GM23338 (cell line): ENCODE results near the gene AKAP9. TPM values are rescaled to one million over a fixed set of nuclear protein-coding genes. Genes with fewer than 3 reads are reported as not detected.

Experiments
- ATAC-seq: fragments of 200-7000 bp; cut with Tn5 transposase; 3 replicates; pipeline ENCODE4 v1.9.1; 2020
- DNase-seq: peaks from one replicate; pipeline ENCODE4 v3.0.0-alpha.2; 2015; ENCODE audit warnings: low spot score
- H2AFZ ChIP-seq: fragments of 200-600 bp; sonication (generic); 2 replicates; pipeline ENCODE4 v1.8.0; 2016; ENCODE audit warnings: antibody characterized with exemption, mild to moderate bottlenecking, moderate library complexity
- H3F3A ChIP-seq: fragments of 200-600 bp; sonication (generic); replicated peaks from 2 replicates; pipeline ENCODE4 v1.8.0; 2017; ENCODE audit warnings: antibody characterized with exemption, mixed run types, low read depth
- H3K27ac ChIP-seq: fragments of 200-600 bp; sonication (generic); 2 replicates; pipeline ENCODE4 v1.6.1; 2016; ENCODE audit warnings: low read depth
- H3K27me3 ChIP-seq: fragments of 200-600 bp; sonication (generic); 2 replicates; pipeline ENCODE4 v1.8.0; 2016; ENCODE audit warnings: mild to moderate bottlenecking, mixed run types, moderate library complexity; ENCODE audit not compliant: insufficient read depth
- H3K36me3 ChIP-seq: fragments of 200-600 bp; sonication (generic); 2 replicates; pipeline ENCODE4 v1.8.0; 2016; ENCODE audit warnings: mild to moderate bottlenecking; ENCODE audit not compliant: insufficient read depth
- H3K4me1 ChIP-seq: fragments of 200-600 bp; sonication (generic); 2 replicates; pipeline ENCODE4 v1.8.0; 2016; ENCODE audit warnings: mild to moderate bottlenecking, moderate library complexity; ENCODE audit not compliant: insufficient read depth
- H3K4me2 ChIP-seq: fragments of 200-600 bp; sonication (generic); 2 replicates; pipeline ENCODE4 v1.7.1; 2017; ENCODE audit warnings: mixed run types
- H3K4me3 ChIP-seq: fragments of 200-600 bp; sonication (generic); 2 replicates; pipeline ENCODE4 v1.6.1; 2016; ENCODE audit warnings: mixed run types
- H3K79me2 ChIP-seq: fragments of 200-600 bp; sonication (generic); replicated peaks from 2 replicates; pipeline ENCODE4 v1.8.0; 2017; ENCODE audit warnings: mild to moderate bottlenecking; ENCODE audit not compliant: insufficient read depth
- H3K9me2 ChIP-seq: fragments of 200-600 bp; sonication (generic); 2 replicates; pipeline ENCODE4 v1.8.0; 2017; ENCODE audit not compliant: insufficient read depth
- H4K20me1 ChIP-seq: fragments of 200-600 bp; sonication (generic); replicated peaks from 2 replicates; pipeline ENCODE4 v1.8.0; 2017; ENCODE audit warnings: mild to moderate bottlenecking; ENCODE audit not compliant: insufficient read depth
- H3K27ac Mint-ChIP-seq: 2 replicates; pipeline ENCODE4 v1.8.0; 2020; ENCODE audit warnings: inconsistent platforms, mild to moderate bottlenecking, moderate library complexity, mixed read lengths
- H3K27me3 Mint-ChIP-seq: 3 replicates; pipeline ENCODE4 v1.8.0; 2022; ENCODE audit warnings: low read depth, mild to moderate bottlenecking, moderate library complexity, mixed read lengths, inconsistent platforms; ENCODE audit not compliant: insufficient read depth, poor library complexity
- H3K36me3 Mint-ChIP-seq: 3 replicates; pipeline ENCODE4 v1.8.0; 2021; ENCODE audit warnings: low read depth, mild to moderate bottlenecking, inconsistent platforms, moderate library complexity, mixed read lengths
- H3K4me1 Mint-ChIP-seq: 3 replicates; pipeline ENCODE4 v1.8.0; 2020; ENCODE audit warnings: mild to moderate bottlenecking, inconsistent platforms, mixed read lengths
- H3K4me3 Mint-ChIP-seq: 3 replicates; pipeline ENCODE4 v1.8.0; 2021; ENCODE audit warnings: moderate library complexity, mild to moderate bottlenecking, inconsistent platforms, mixed read lengths
- H3K9me3 Mint-ChIP-seq: 3 replicates; pipeline ENCODE4 v1.8.0; 2020; ENCODE audit warnings: moderate library complexity, mild to moderate bottlenecking, inconsistent platforms, mixed read lengths
- CREB1 ChIP-seq: fragments of 250-450 bp; sonication (Bioruptor Pico); IDR thresholded peaks from 2 replicates; pipeline ENCODE4 v1.5.0; 2020; ENCODE audit warnings: low read depth, mild to moderate bottlenecking, moderate library complexity
- CTCF ChIP-seq, 2 experiments: fragments of 200-600 bp in 1 of 2; sonication (generic) in 1 of 2; conservative IDR thresholded peaks; 2 replicates each; pipeline versions ENCODE4 v1.5.1 to v1.6.1; 2016 to 2017; ENCODE audit warnings: antibody characterized with exemption in 2 of 2, low read depth in 2 of 2, mild to moderate bottlenecking in 2 of 2, moderate library complexity in 1 of 2
- ETS1 ChIP-seq: IDR thresholded peaks from 2 replicates; pipeline ENCODE4 v1.6.1; 2016; ENCODE audit warnings: antibody characterized with exemption
- EZH2 ChIP-seq: fragments of 200-600 bp; sonication (generic); IDR thresholded peaks from one replicate; pipeline ENCODE4 v1.8.0; 2017; ENCODE audit warnings: antibody characterized with exemption, mild to moderate bottlenecking, low read depth; ENCODE audit not compliant: unreplicated experiment
- EZH2phosphoT487 ChIP-seq: fragments of 200-600 bp; sonication (generic); IDR thresholded peaks from one replicate; pipeline ENCODE4 v1.8.1; 2018; ENCODE audit warnings: antibody characterized with exemption; ENCODE audit not compliant: unreplicated experiment
- JUNB ChIP-seq: IDR thresholded peaks from one replicate; pipeline ENCODE4 v1.6.1; 2016; ENCODE audit warnings: antibody characterized with exemption; ENCODE audit not compliant: unreplicated experiment
- NANOG ChIP-seq: IDR thresholded peaks from 2 replicates; pipeline ENCODE4 v1.6.1; 2016; ENCODE audit warnings: antibody characterized with exemption, borderline replicate concordance
- POLR2AphosphoS5 ChIP-seq: IDR thresholded peaks from 2 replicates; pipeline ENCODE4 v1.6.1; 2016; ENCODE audit warnings: antibody characterized with exemption, low read depth
- REST ChIP-seq: IDR thresholded peaks from one replicate; pipeline ENCODE4 v1.6.1; 2018; ENCODE audit warnings: antibody characterized with exemption; ENCODE audit not compliant: unreplicated experiment
- STAT1 ChIP-seq: IDR thresholded peaks from one replicate; pipeline ENCODE4 v1.6.1; 2016; ENCODE audit warnings: antibody characterized with exemption; ENCODE audit not compliant: unreplicated experiment
- ZNF114 ChIP-seq: fragments of 250-450 bp; sonication (Bioruptor Pico); IDR thresholded peaks from 2 replicates; pipeline ENCODE4 v1.5.0; 2020; ENCODE audit warnings: mild to moderate bottlenecking, moderate library complexity
- ZNF331 ChIP-seq: fragments of 250-450 bp; sonication (Bioruptor Pico); IDR thresholded peaks from 2 replicates; pipeline ENCODE4 v1.5.0; 2020; ENCODE audit warnings: low read depth, mild to moderate bottlenecking, moderate library complexity
- ZNF462 ChIP-seq: fragments of 250-450 bp; sonication (Bioruptor Pico); IDR thresholded peaks from 2 replicates; pipeline ENCODE4 v1.5.0; 2020; ENCODE audit warnings: mild to moderate bottlenecking, moderate library complexity
- polyA plus RNA-seq: library from polyadenylated mRNA; unstranded; fragments of >200 nt; fragmentation: Nextera tagmentation; extraction: Ambion mirVana; gene quantifications from 2 replicates; pipeline ENCODE4 v1.2.1, GENCODE V29; 2016
- total RNA-seq: library from RNA; depleted of rRNA; stranded (reverse); fragments of >200 nt; shearing (Covaris generic); gene quantifications from 2 replicates; pipeline ENCODE4 v1.2.3, GENCODE V29; 2014

AKAP9 gene
- total and polyA plus RNA-seq, 2 experiments from 2014 or later, result 33.5 to 67.4 TPM

GRCh38 chr7:92043098-92043497 lies 102.4 kb downstream of the AKAP9 start (continued):
- TF ChIP-seq ETS1 (no peak), CREB1 (CRISPR knock-in tag) (no peak)

- no peak for ATAC-seq
- H3K27ac ChIP-seq, result no peak overlapping the region
- H3K9me3 Mint-ChIP-seq, result no peaks in the 10 kb centered on the region
- TF ChIP-seq NANOG (no peak), STAT1 (no peak), EZH2phosphoT487 (no peak), ZNF462 (CRISPR knock-in tag) (no peak), POLR2AphosphoS5 (no peak), ZNF331 (CRISPR knock-in tag) (no peak), CREB1 (CRISPR knock-in tag) (no peak), EZH2 (no peak), ZNF114 (CRISPR knock-in tag) (no peak), REST (no peak), CTCF (conservative IDR thresholded peaks at IDR 0.05; ENCODE audit: low read depth in 2 of 2) (no peak), JUNB (no peak)
These were observed 103.0 kb downstream of the AKAP9 start for GRCh38 chr7:92043637-92044036.

More at GRCh38 chr7:92043637-92044036, 103.0 kb downstream of the AKAP9 start:
- no peak overlapping the region for H3K4me3 Mint-ChIP-seq
- H3K36me3 Mint-ChIP-seq, result peaks cover 18% of the 10 kb centered on the region; the same call in 2 of the 3 replicates
- H3K4me1 Mint-ChIP-seq, result no peaks in the 10 kb centered on the region
- H3K9me2 ChIP-seq, result no peaks in the 10 kb centered on the region
- H3K36me3 ChIP-seq, result peaks cover 3% of the 10 kb centered on the region; the same call in 1 of the 2 replicates
- no peak overlapping the region for H3K4me3 ChIP-seq
- no peak for DNase-seq
- no peaks in the 10 kb centered on the region; the same call in 1 of the 2 replicates for H4K20me1 ChIP-seq
- no peak overlapping the region for H2AFZ ChIP-seq
- no peaks in the 10 kb centered on the region for H3K27me3 ChIP-seq
- no peak overlapping the region for H3K4me2 ChIP-seq
- H3F3A ChIP-seq, result no peaks in the 10 kb centered on the region
- H3K4me1 ChIP-seq, result no peaks in the 10 kb centered on the region
- H3K27me3 Mint-ChIP-seq, result no peaks in the 10 kb centered on the region
- H3K79me2 ChIP-seq, result no peaks in the 10 kb centered on the region
- H3K27ac Mint-ChIP-seq, result no peak overlapping the region
